AG04449 (cell line): ENCODE data around the gene AP5Z1.

Experiments used
- CTCF ChIA-PET: fragments of 350-600 bp; formaldehyde crosslinking; extraction: SDS; loops from one replicate; lab custom pipeline; 2021; ENCODE audit warnings: antibody characterized with exemption; lab: Yijun Ruan, JAX
- POLR2A ChIA-PET: fragments of 400-600, 350-600 bp; formaldehyde crosslinking; extraction: SDS; loops from one replicate; lab custom pipeline; 2020; ENCODE audit warnings: antibody characterized with exemption, inconsistent platforms; lab: Yijun Ruan, JAX
- DNase-seq: peaks from one replicate; pipeline ENCODE4 v3.0.0-alpha.2; 2010; ENCODE audit warnings: low read depth, low spot score
- H3K4me3 ChIP-seq: 2 replicates; pipeline ENCODE4 v1.5.1; 2011; ENCODE audit warnings: low read depth, mild to moderate bottlenecking, control low read depth, low read length
- CTCF ChIP-seq: IDR thresholded peaks from one replicate; pipeline ENCODE4 v1.5.1; 2011; ENCODE audit warnings: mild to moderate bottlenecking, moderate library complexity, low read length, control low read depth, inconsistent platforms; ENCODE audit not compliant: insufficient read depth; ENCODE audit errors: missing control alignments

Gene AP5Z1

GRCh38 chr7:4754433-4755010, 20.9 kb upstream of the AP5Z1 start:
- H3K4me3 ChIP-seq = no peak overlapping the region
- ChIA-PET CTCF (interaction anchor here (0.6 to 7.5 kb wide), 13 partner anchors 8 to 144 kb away, joined by 3 to 44 read pairs (median 4); no protein-coding TSS in a partner anchor), POLR2A (interaction anchor here (1.7 kb wide), 1 partner anchor 21 kb away, joined by 3 read pairs; the partner anchor contains the start of gene AP5Z1)
- no peak for DNase-seq
- TF ChIP-seq CTCF = no peak

GRCh38 chr7:4755045-4755444, 20.4 kb upstream of the AP5Z1 start:
- POLR2A ChIA-PET = interaction anchor here (1.7 kb wide), 1 partner anchor 20 kb away, joined by 3 read pairs; the partner anchor contains the start of gene AP5Z1
- DNase-seq = no peak
- CTCF ChIA-PET = interaction anchor here (0.6 to 7.5 kb wide), 9 partner anchors 9 to 143 kb away, joined by 3 to 44 read pairs (median 5); no protein-coding TSS in a partner anchor
- no peak overlapping the region for H3K4me3 ChIP-seq
- no peak for TF ChIP-seq CTCF

- TF ChIP-seq CTCF = no peak
- ChIA-PET CTCF (interaction anchor here (4.5 kb wide), 1 partner anchor 12 kb away, joined by 25 read pairs; no protein-coding TSS in a partner anchor), POLR2A (interaction anchor here (1.3 kb wide), 1 partner anchor 17 kb away, joined by 3 read pairs; the partner anchor contains the start of gene AP5Z1)
- no peak for DNase-seq
- no peak overlapping the region for H3K4me3 ChIP-seq
Observed at GRCh38 chr7:4758111-4758510, 17.3 kb upstream of the AP5Z1 start.

- ChIA-PET POLR2A (interaction anchor here (1.3 kb wide), 1 partner anchor 16 kb away, joined by 3 read pairs; the partner anchor contains the start of gene AP5Z1), CTCF (interaction anchor here (4.5 kb wide), 1 partner anchor 13 kb away, joined by 25 read pairs; no protein-coding TSS in a partner anchor)
- TF ChIP-seq CTCF = no peak
- no peak overlapping the region for H3K4me3 ChIP-seq
- DNase-seq = no peak
Observed at GRCh38 chr7:4758791-4759190, 16.6 kb upstream of the AP5Z1 start.

- ChIA-PET CTCF (no interaction called here), POLR2A (interaction anchor here (1.3 kb wide), 1 partner anchor 16 kb away, joined by 3 read pairs; the partner anchor contains the start of gene AP5Z1)
- no peak for TF ChIP-seq CTCF
- no peak for DNase-seq
- no peak overlapping the region for H3K4me3 ChIP-seq
Observed at GRCh38 chr7:4759211-4759610, 16.2 kb upstream of the AP5Z1 start.

GRCh38 chr7:4760952-4761351, 14.5 kb upstream of the AP5Z1 start:
- ChIA-PET POLR2A (no interaction called here), CTCF (no interaction called here)
- TF ChIP-seq CTCF = no peak
- no peak overlapping the region for H3K4me3 ChIP-seq
- no peak for DNase-seq
